Naive thymus-derived CD4-positive, alpha-beta T cell (primary cell): ENCODE results near the gene S100A10. TPM values are rescaled to one million over a fixed set of nuclear protein-coding genes. Genes with fewer than 3 reads are reported as not detected.
A peak's percentile ranks its signal among the peaks of the same experiment; 100 is the strongest.

ENCODE experiments used
- ATAC-seq: fragments of 150-1000 bp; cut with Tn5 transposase; 2 replicates; pipeline ENCODE4 v1.10.0; 2021; ENCODE audit warnings: mild to moderate bottlenecking, moderate library complexity
- CTCF ChIA-PET: fragments of 350-600 bp; sonication (Branson Sonifier 250); formaldehyde crosslinking; loops from one replicate; lab custom pipeline; 2021; ENCODE audit warnings: antibody characterized with exemption; lab: Charles Lee
- POLR2A ChIA-PET: fragments of 350-600 bp; sonication (Branson Sonifier 250); formaldehyde crosslinking; loops from one replicate; lab custom pipeline; 2021; ENCODE audit warnings: antibody characterized with exemption, inconsistent platforms; lab: Charles Lee
- DNase-seq, 9 donors: peaks; one replicate each; pipeline versions ENCODE4 v3.0.0 to v3.0.0-alpha.2; 2020 to 2022; ENCODE audit warnings: mixed read lengths in 1 of 9
- H3K27ac ChIP-seq: one replicate; pipeline ENCODE4 v1.7.0; 2013; ENCODE audit warnings: mild to moderate bottlenecking, low read depth, low read length, moderate library complexity
- H3K27me3 ChIP-seq, 2 donors: one replicate each; pipeline ENCODE4 v1.7.0; 2013; ENCODE audit warnings: low read length in 2 of 2, mild to moderate bottlenecking in 2 of 2, moderate library complexity in 2 of 2; ENCODE audit not compliant: control insufficient read depth in 2 of 2, insufficient read depth in 2 of 2
- H3K36me3 ChIP-seq, 3 experiments: 1 replicate in 2 of 3; 2 replicates in 1 of 3; pipeline ENCODE4 v1.7.0; 2013; ENCODE audit warnings: low read length in 3 of 3, mild to moderate bottlenecking in 3 of 3, moderate library complexity in 1 of 3; ENCODE audit not compliant: insufficient read depth in 3 of 3, control insufficient read depth in 2 of 3
- H3K4me1 ChIP-seq, 2 donors: one replicate each; pipeline ENCODE4 v1.7.0; 2013; ENCODE audit warnings: low read length in 2 of 2, mild to moderate bottlenecking in 2 of 2, moderate library complexity in 1 of 2; ENCODE audit not compliant: control insufficient read depth in 2 of 2, insufficient read depth in 2 of 2
- H3K4me3 ChIP-seq: 2 replicates; pipeline ENCODE4 v1.7.0; 2013; ENCODE audit warnings: mild to moderate bottlenecking, low read length
- H3K9me3 ChIP-seq, 3 experiments: 1 replicate in 2 of 3; 2 replicates in 1 of 3; pipeline ENCODE4 v1.7.0; 2013; ENCODE audit warnings: low read length in 3 of 3; ENCODE audit not compliant: control insufficient read depth in 2 of 3
- H3K27ac Mint-ChIP-seq, 9 donors: one replicate each; pipeline ENCODE4 v1.8.0; 2020 to 2022; ENCODE audit warnings: mixed read lengths in 9 of 9, mild to moderate bottlenecking in 8 of 9, moderate library complexity in 5 of 9, inconsistent platforms in 2 of 9
- H3K27me3 Mint-ChIP-seq, 5 donors: one replicate each; pipeline ENCODE4 v1.8.0; 2021 to 2022; ENCODE audit warnings: mixed read lengths in 5 of 5, mild to moderate bottlenecking in 1 of 5
- H3K36me3 Mint-ChIP-seq, 5 donors: one replicate each; pipeline ENCODE4 v1.8.0; 2020 to 2022; ENCODE audit warnings: mixed read lengths in 5 of 5, mild to moderate bottlenecking in 3 of 5, inconsistent platforms in 1 of 5
- H3K4me1 Mint-ChIP-seq, 7 donors: one replicate each; pipeline ENCODE4 v1.8.0; 2020 to 2022; ENCODE audit warnings: mixed read lengths in 7 of 7, mild to moderate bottlenecking in 3 of 7, inconsistent platforms in 1 of 7
- H3K4me3 Mint-ChIP-seq, 10 donors: one replicate each; pipeline ENCODE4 v1.8.0; 2020 to 2022; ENCODE audit warnings: mild to moderate bottlenecking in 10 of 10, mixed read lengths in 10 of 10, moderate library complexity in 6 of 10, inconsistent platforms in 2 of 10
- H3K9me3 Mint-ChIP-seq, 11 donors: one replicate each; pipeline ENCODE4 v1.8.0; 2020 to 2022; ENCODE audit warnings: mixed read lengths in 11 of 11, mild to moderate bottlenecking in 4 of 11, inconsistent platforms in 1 of 11, moderate library complexity in 1 of 11
- intact Hi-C, 2 donors: fragments of 100-400 bp; cut with micrococcal nuclease; formaldehyde crosslinking; loops; one replicate each; pipeline ENCODE4 v1.15.1; 2023
- polyA plus RNA-seq, 2 donors: library from polyadenylated mRNA; unstranded; fragments of 300-500 nt; fragmentation: Illumina TruSeq; gene quantifications; one replicate each; pipeline ENCODE4 v1.2.3, GENCODE V29; 2021
- total RNA-seq, 6 experiments: library from RNA in 5 of 6; stranded (reverse) in 5 of 6; gene quantifications; 1 replicate in 5 of 6; 2 replicates in 1 of 6; pipeline ENCODE4 v1.2.3 and lab custom pipeline; 2021 to 2026

The S100A10 gene
- total and polyA plus RNA-seq, 7 experiments from 2014 or later = 131 to 492 (median 329) TPM

DNA sequence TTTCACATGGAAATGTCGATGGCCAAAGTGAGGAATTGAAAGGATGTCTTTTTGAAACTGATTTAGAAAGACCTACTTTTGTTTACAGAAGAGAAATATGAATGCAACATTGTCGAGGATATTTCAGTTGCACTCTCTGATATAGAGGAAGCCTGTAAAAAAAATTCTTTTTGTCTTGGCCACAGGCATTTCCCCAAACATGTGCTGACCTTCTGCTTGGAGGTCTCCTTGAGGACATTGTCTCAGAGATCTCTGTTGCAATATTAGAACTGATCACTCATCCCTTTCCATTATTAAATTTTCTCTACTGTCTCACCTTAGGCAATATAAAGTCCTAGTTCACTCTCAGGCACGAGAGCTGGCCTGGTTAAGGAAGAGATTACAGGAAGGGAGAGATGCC, 27.2 kb upstream of the S100A10 start:
- ChIA-PET POLR2A (no interaction called here), CTCF (no interaction called here)
- H3K9me3 ChIP-seq = no peaks in the 10 kb centered on the region
- no peaks in the 10 kb centered on the region for H3K27me3 ChIP-seq
- DNase-seq (no peak), ATAC-seq (no peak)
- no peak overlapping the region for H3K4me3 ChIP-seq
- no peaks in the 10 kb centered on the region for H3K4me1 ChIP-seq
- intact Hi-C loops = no loop called here
- H3K9me3 Mint-ChIP-seq = peaks cover 0 to 1% (median 0%) of the 10 kb centered on the region in 11 donors
- no peak overlapping the region for H3K4me3 Mint-ChIP-seq
- no peaks in the 10 kb centered on the region for H3K4me1 Mint-ChIP-seq
- no peaks in the 10 kb centered on the region for H3K36me3 ChIP-seq
- H3K36me3 Mint-ChIP-seq = no peaks in the 10 kb centered on the region
- no peak overlapping the region for H3K27ac Mint-ChIP-seq
- no peak overlapping the region for H3K27ac ChIP-seq
- H3K27me3 Mint-ChIP-seq = peaks cover 0 to 30% (median 0%) of the 10 kb centered on the region in 5 donors

DNA sequence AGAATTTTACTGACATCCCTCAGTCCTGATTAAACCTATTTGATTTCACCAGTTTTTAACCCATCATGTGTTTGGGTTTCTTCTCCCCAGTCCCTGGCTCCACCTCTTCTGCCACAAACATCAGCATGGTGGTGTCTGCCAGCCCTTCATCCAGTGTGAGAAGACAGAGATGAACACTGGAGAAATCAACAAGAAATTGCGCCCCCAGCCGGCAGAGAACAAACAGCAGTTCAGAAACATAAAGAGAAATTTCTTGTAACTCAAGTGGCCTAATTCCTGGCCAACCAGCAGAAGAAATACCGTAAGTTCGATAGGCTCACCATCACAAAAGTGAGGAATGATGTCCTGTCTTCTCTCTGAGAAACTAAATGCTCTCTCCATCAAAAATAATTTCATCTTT, 24.9 kb upstream of the S100A10 start:
- H3K4me1 ChIP-seq = no peaks in the 10 kb centered on the region
- H3K27ac ChIP-seq = no peak overlapping the region
- intact Hi-C loops = no loop called here
- H3K9me3 ChIP-seq = no peaks in the 10 kb centered on the region
- H3K4me3 Mint-ChIP-seq = no peak overlapping the region
- no peak for ATAC-seq
- no peak for DNase-seq
- H3K27me3 ChIP-seq = no peaks in the 10 kb centered on the region
- no peaks in the 10 kb centered on the region for H3K36me3 Mint-ChIP-seq
- POLR2A ChIA-PET = no interaction called here
- CTCF ChIA-PET = interaction anchor here (0.8 to 0.9 kb wide), 2 partner anchors 17 to 135 kb away, joined by 3 read pairs; no protein-coding TSS in a partner anchor
- H3K27ac Mint-ChIP-seq = no peak overlapping the region
- peaks cover 0 to 44% (median 8%) of the 10 kb centered on the region in 5 donors for H3K27me3 Mint-ChIP-seq
- no peaks in the 10 kb centered on the region for H3K36me3 ChIP-seq
- no peak overlapping the region for H3K4me3 ChIP-seq
- no peaks in the 10 kb centered on the region for H3K9me3 Mint-ChIP-seq
- H3K4me1 Mint-ChIP-seq = peaks cover 0 to 5% (median 3%) of the 10 kb centered on the region in 7 donors

DNA sequence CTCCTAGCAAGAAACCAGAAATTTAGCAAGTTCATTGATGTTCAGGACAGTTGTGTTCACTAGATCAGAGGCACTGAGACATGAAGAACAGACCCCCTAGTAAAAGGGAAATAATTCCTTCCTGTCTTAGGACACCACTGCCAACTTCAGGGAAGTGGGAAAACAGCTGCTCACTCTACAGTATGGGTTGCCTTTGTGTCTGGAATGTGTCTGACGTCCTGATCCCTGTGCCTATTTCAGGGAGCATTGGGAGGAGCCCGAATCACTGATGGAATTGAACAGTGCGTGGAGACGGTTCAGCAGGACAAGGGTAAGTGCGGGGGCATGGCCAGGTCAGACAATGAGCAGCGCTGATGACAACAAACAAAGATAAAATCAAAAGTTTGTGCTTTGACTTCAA, 22.1 kb upstream of the S100A10 start:
- no peaks in the 10 kb centered on the region for H3K4me1 ChIP-seq
- intact Hi-C loops = no loop called here
- DNase-seq = no peak
- no peak overlapping the region for H3K27ac Mint-ChIP-seq
- no peak overlapping the region for H3K4me3 ChIP-seq
- no peak overlapping the region for H3K27ac ChIP-seq
- peaks cover 0 to 6% (median 4%) of the 10 kb centered on the region in 7 donors for H3K4me1 Mint-ChIP-seq
- ChIA-PET CTCF (interaction anchor here (0.6 kb wide), 1 partner anchor 77 kb away, joined by 3 read pairs; no protein-coding TSS in a partner anchor), POLR2A (no interaction called here)
- no peak overlapping the region for H3K4me3 Mint-ChIP-seq
- peaks cover 0 to 56% (median 8%) of the 10 kb centered on the region in 5 donors for H3K27me3 Mint-ChIP-seq
- H3K9me3 Mint-ChIP-seq = no peaks in the 10 kb centered on the region
- H3K36me3 Mint-ChIP-seq = no peaks in the 10 kb centered on the region
- H3K9me3 ChIP-seq = no peaks in the 10 kb centered on the region
- no peaks in the 10 kb centered on the region for H3K36me3 ChIP-seq
- no peak for ATAC-seq
- no peaks in the 10 kb centered on the region for H3K27me3 ChIP-seq

DNA sequence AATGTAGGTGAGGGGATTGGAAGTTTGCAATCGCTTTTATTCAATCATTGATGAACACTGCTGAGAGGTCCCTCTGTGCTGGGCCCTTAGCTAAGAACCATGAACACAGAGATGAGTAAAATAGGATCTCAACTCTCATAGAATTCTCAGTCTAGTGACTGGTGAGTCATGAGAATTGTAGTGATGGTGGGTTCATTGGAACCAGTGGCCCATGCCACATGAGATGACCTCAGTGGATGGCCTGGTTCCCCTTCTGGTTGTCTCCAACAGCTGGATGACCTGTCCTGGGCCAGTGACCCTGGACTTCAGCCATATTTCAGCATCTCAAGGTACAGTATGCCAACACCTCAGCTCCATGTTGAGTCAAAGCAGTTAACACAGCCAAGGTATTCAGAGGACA, 21.3 kb upstream of the S100A10 start:
- Mint-ChIP-seq H3K9me3 (no peaks in the 10 kb centered on the region), H3K4me3 (no peak overlapping the region), H3K27me3 (peaks cover 0 to 50% (median 8%) of the 10 kb centered on the region in 5 donors), H3K4me1 (peaks cover 0 to 6% (median 4%) of the 10 kb centered on the region in 7 donors), H3K27ac (peak overlapping the region in 1 of 9 donors; percentile 63), H3K36me3 (no peaks in the 10 kb centered on the region)
- Histone ChIP-seq H3K27ac (no peak overlapping the region), H3K9me3 (no peaks in the 10 kb centered on the region), H3K27me3 (no peaks in the 10 kb centered on the region), H3K4me3 (no peak overlapping the region), H3K36me3 (no peaks in the 10 kb centered on the region), H3K4me1 (no peaks in the 10 kb centered on the region)
- ATAC-seq (no peak), DNase-seq (no peak)
- intact Hi-C loops = loop anchor here in 1 of 2 donors (5.0 kb wide), 1 partner anchor 423 kb away; no protein-coding TSS in a partner anchor
- ChIA-PET CTCF (interaction anchor here (0.6 to 1.5 kb wide), 3 partner anchors 13 to 76 kb away, joined by 3 read pairs; no protein-coding TSS in a partner anchor), POLR2A (no interaction called here)

DNA sequence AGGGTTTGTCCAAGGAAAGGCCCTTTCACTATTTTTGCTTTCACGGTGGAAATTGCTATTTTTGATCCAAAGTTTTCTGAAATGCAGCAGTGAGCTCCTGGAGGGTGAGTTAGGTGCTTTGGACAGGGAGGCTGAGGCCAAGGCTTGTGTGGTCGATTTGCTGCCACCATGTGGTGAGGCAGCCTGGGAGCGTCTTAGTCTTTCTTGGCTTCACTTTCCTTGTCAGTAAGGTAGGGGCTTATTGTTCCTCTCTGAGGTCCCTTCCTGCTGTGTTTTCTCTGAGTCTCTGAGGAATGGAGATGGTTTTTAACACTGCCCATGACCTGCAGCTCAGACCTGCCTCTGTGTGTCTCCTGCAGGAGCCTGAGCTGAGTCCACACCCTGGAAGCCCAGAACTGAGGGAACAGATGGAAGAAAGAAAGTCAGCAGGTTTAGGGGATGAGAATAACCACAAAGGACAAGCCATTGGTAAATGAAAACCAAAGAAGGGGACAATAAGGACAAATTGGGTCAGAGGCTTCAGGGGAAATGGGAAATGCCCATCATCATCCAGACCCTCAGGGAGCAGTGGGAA, 20.1 kb upstream of the S100A10 start:
- Mint-ChIP-seq H3K27me3 (peaks cover 0 to 58% (median 9%) of the 10 kb centered on the region in 5 donors), H3K36me3 (no peaks in the 10 kb centered on the region), H3K4me3 (no peak overlapping the region), H3K9me3 (no peaks in the 10 kb centered on the region), H3K4me1 (peaks cover 0 to 6% (median 4%) of the 10 kb centered on the region in 7 donors), H3K27ac (no peak overlapping the region)
- intact Hi-C loops = loop anchor here (1.0 to 5.0 kb wide), 4 partner anchors 21 to 421 kb away; no protein-coding TSS in a partner anchor
- Histone ChIP-seq H3K27me3 (no peaks in the 10 kb centered on the region), H3K36me3 (no peaks in the 10 kb centered on the region), H3K9me3 (no peaks in the 10 kb centered on the region), H3K4me1 (no peaks in the 10 kb centered on the region), H3K4me3 (no peak overlapping the region), H3K27ac (no peak overlapping the region)
- ChIA-PET CTCF (interaction anchor here (1.2 to 1.5 kb wide), 3 partner anchors 12 to 89 kb away, joined by 3 to 5 read pairs (median 3); no protein-coding TSS in a partner anchor), POLR2A (no interaction called here)
- DNase-seq (peak in 2 of 9 donors; percentile 19 to 43), ATAC-seq (peak; percentile 42)

DNA sequence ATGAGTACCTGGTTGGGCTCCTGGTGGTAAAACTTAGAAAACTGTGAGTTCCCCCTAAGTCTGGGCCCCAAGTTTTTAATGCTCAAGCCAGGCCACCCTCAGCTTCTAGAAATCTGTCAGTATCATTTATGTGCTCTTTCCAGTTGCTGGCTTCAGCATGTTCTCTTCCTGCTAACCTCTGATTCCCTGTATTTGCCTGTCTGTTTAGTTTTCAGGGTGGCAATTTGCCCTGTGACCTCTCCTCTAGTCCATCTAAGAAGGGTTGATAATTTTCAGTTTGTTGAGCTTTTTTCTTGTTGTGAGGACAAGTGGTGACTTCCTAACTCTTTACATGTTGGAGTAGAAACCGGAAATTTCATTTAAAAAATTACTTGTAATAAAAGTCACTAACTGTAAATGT, 16.0 kb upstream of the S100A10 start:
- Mint-ChIP-seq H3K4me1 (peaks cover 0 to 6% (median 4%) of the 10 kb centered on the region in 7 donors), H3K36me3 (no peaks in the 10 kb centered on the region), H3K4me3 (no peak overlapping the region), H3K9me3 (no peaks in the 10 kb centered on the region), H3K27me3 (peaks cover 0 to 61% (median 8%) of the 10 kb centered on the region in 5 donors), H3K27ac (no peak overlapping the region)
- Histone ChIP-seq H3K27me3 (no peaks in the 10 kb centered on the region), H3K9me3 (no peaks in the 10 kb centered on the region), H3K4me3 (no peak overlapping the region), H3K27ac (no peak overlapping the region), H3K4me1 (no peaks in the 10 kb centered on the region), H3K36me3 (no peaks in the 10 kb centered on the region)
- ChIA-PET POLR2A (no interaction called here), CTCF (interaction anchor here (1.1 to 1.4 kb wide), 2 partner anchors 8 to 42 kb away, joined by 3 to 4 read pairs; no protein-coding TSS in a partner anchor)
- DNase-seq (no peak), ATAC-seq (no peak)
- intact Hi-C loops = loop anchor here in 1 of 2 donors (5.0 kb wide), 1 partner anchor 417 kb away; no protein-coding TSS in a partner anchor
